Measurements from ENCODE around the gene OR51F2.
"Not testable (repeated sequence)": the region's sequence is repeated elsewhere in the genome, so short reads cannot be mapped to it uniquely, and the experiment has no call there.

OR51F2 gene

DNA sequence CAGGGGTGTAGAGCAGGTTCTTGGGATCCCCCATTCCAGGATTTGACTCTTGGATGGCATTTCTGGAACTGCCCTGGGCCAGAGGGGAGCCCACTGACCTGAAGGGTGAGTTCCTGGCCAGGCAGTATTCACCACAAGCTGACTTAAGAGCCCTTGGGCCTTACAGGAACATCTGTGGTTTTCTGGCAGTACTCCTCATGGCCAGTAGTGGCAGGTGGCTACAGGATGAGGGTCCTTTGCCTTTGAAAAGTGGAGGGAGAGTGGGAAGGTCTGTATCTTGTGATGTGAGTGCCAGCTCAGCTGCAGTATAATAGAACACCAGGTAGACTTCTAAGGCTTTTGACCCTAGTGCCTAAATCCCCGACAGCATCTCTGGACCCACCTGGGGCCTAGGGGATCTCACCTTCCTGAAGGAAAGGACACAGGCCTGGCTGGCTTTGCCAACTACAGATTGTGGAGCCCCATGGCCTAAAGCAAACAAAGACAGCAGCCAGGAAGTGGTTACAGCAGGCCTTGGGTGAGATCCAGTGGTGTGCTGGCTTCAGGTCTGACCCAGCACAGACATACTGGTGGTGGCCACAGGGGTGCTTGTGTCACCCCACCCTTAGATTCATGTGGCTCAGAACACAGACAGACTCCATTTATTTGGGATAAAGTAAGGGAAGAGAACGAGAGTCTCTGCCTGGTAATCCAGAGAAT is 18.9 kb downstream of the OR51F2 start:
- no peak overlapping the region for H3K4me3 ChIP-seq (ENCODE audit: low read length)
- no peaks in the 10 kb centered on the region for H3K4me1 ChIP-seq (ENCODE audit: control insufficient read depth, insufficient read depth, low read length)
- H3K9me3 ChIP-seq (ENCODE audit: control insufficient read depth, low read length): no peaks in the 10 kb centered on the region
- no peaks in the 10 kb centered on the region for H3K27me3 ChIP-seq (ENCODE audit: control insufficient read depth, insufficient read depth, low read length)
- H3K36me3 ChIP-seq (ENCODE audit: control insufficient read depth, insufficient read depth, low read length): no peaks in the 10 kb centered on the region
- no peak overlapping the region for H3K9ac ChIP-seq (ENCODE audit: low read length)

DNA sequence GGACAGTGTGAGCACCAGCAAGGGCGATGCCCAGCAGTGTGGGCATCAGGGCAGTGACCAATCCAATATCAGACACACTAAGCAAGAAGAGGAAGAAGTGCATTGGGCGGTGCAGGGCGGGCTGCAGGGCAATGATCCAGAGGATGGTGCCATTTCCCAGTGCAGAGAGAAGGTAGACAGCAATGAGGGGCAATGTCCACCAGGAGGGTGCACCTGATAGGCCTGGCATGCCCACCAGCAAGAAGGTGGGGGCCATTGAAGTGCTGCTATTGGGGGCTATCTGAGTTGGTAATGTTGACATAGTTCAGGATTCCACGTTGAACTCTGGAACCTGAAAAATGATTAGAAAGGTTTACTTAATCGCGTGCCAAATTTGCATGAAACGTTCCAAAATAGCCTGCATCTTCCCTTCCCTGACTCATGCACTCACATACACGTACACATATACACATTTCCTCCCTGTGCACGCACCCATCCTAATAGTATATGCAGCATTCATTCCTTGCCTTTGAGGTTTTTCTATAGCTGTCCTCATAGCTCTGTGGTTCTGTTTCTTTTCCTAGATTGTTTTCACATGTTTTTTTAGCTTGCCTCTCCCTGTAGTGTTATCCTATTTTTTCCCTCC is 27.9 kb downstream of the OR51F2 start, which contains the start of gene OR51S1:
OR51S1 (minus strand) TSS at position 301 of the 625 bp plus-strand sequence; CDS start at position 301, 0 bp downstream.
- Histone ChIP-seq H3K36me3 (ENCODE audit: control insufficient read depth, insufficient read depth, low read length) (no peaks in the 10 kb centered on the region), H3K4me3 (ENCODE audit: low read length) (no peak within 1 kb of the TSS), H3K9me3 (ENCODE audit: control insufficient read depth, low read length) (no peaks in the 10 kb centered on the region), H3K27me3 (ENCODE audit: control insufficient read depth, insufficient read depth, low read length) (no peaks in the 10 kb centered on the region), H3K9ac (ENCODE audit: low read length) (no peak within 1 kb of the TSS), H3K4me1 (ENCODE audit: control insufficient read depth, insufficient read depth, low read length) (no peaks in the 10 kb centered on the region)

DNA sequence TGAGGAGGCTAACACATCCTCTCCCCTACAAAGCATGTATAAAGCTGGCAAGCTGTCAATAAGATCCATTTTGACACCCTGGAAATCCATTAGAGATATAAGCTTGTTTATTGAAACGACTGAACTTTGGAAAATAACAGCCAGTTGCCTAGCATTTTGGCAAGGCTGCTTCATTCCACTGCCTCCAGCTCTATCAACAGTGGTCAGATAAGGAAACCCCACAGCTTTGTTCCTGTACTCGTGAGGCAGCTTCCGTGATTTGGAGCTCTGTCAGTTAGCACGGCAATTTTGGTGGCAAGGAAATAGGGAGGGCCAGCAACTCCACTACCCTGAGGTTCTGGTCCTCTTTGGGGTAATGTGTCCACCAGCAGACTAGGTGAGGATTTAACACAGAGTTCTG is 29.9 kb downstream of the OR51F2 start:
- Histone ChIP-seq H3K9ac (ENCODE audit: low read length) (no peak overlapping the region), H3K9me3 (ENCODE audit: control insufficient read depth, low read length) (no peaks in the 10 kb centered on the region), H3K27me3 (ENCODE audit: control insufficient read depth, insufficient read depth, low read length) (no peaks in the 10 kb centered on the region), H3K4me1 (ENCODE audit: control insufficient read depth, insufficient read depth, low read length) (no peaks in the 10 kb centered on the region), H3K36me3 (ENCODE audit: control insufficient read depth, insufficient read depth, low read length) (no peaks in the 10 kb centered on the region), H3K4me3 (ENCODE audit: low read length) (no peak overlapping the region)

DNA sequence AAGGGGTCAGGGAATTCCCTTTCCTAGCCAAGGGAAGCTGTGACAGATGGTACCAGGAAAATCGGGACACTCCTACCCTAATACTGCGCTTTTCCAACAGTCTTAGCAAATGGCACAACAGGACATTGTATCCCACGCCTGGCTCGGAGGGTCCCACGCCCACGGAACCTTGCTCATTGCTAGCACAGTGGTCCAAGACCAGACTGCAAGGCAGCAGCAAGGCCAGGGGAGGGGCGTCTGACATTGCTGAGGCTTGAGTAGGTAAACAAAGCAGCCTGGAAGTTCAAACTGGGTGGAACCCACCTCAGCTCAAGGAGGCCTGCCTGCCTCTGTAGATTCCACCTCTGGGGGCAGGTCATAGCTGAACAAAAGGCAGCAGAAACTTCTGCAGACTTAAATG is 33.2 kb downstream of the OR51F2 start:
- H3K27me3 ChIP-seq (ENCODE audit: control insufficient read depth, insufficient read depth, low read length); H3K4me1 ChIP-seq (ENCODE audit: control insufficient read depth, insufficient read depth, low read length); H3K36me3 ChIP-seq (ENCODE audit: control insufficient read depth, insufficient read depth, low read length); H3K4me3 ChIP-seq (ENCODE audit: low read length); H3K9me3 ChIP-seq (ENCODE audit: control insufficient read depth, low read length); H3K9ac ChIP-seq (ENCODE audit: low read length): not testable (repeated sequence)

DNA sequence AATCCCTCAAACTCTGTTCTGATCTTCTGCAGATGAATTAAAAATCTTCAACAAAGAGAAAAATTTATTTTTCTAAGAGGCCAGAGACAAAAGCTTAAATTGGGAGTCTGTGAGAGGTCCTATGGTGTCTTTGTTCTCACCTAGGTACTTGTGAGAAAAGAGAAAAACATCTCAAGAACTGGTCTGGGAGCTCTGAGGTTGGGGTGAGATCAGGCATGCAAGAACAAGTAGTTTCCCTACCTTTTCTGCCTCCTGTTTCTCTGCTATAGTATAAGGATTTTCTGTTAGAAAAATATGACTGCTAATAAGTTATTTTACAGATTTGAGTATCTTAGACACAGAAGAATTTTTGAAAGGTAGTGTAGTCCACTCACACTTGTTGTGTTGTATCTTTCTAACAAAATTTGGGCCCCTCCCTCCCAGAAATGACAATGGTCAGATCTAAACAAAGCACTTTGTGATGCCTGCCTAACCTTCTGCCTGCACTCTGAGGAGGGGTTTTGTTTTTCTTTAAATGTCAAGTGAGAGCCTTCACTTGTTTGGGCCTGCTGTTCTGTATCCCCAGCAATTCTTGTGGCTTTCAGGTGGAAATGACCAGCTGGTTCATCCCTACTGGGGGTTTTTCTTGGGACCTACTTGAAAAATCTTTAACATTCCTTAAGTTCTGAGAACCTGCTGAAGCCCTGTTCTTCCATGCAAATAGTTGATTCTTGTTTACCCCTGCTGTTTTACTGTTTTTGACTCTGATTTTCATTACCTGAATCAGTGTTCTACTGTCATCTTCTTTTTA is 41.5 kb downstream of the OR51F2 start:
- no peak overlapping the region for H3K9ac ChIP-seq (ENCODE audit: low read length)
- H3K4me1 ChIP-seq (ENCODE audit: control insufficient read depth, insufficient read depth, low read length): no peaks in the 10 kb centered on the region
- no peaks in the 10 kb centered on the region for H3K27me3 ChIP-seq (ENCODE audit: control insufficient read depth, insufficient read depth, low read length)
- no peak overlapping the region for H3K4me3 ChIP-seq (ENCODE audit: low read length)
- no peaks in the 10 kb centered on the region for H3K9me3 ChIP-seq (ENCODE audit: control insufficient read depth, low read length)
- H3K36me3 ChIP-seq (ENCODE audit: control insufficient read depth, insufficient read depth, low read length): no peaks in the 10 kb centered on the region

DNA sequence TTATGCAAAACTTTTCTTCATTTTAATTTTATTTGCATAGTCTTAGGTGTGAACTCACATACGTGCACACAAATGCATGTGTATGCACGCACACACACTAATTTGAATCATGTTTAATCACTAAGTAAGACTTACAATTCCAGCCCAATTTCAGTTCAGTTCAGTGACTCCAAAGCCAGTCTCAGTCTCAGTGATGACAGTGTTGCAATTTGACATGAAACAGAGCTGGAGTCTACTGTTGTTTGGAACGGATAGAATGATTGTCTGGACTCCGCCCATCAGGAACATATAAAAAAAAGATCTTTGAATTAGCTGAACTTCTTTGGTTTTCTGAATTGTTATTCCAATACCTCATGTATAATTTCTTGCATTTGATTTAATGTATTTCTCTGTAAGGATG is 42.8 kb downstream of the OR51F2 start:
- Histone ChIP-seq H3K36me3 (ENCODE audit: control insufficient read depth, insufficient read depth, low read length) (no peaks in the 10 kb centered on the region), H3K4me1 (ENCODE audit: control insufficient read depth, insufficient read depth, low read length) (no peaks in the 10 kb centered on the region), H3K27me3 (ENCODE audit: control insufficient read depth, insufficient read depth, low read length) (no peaks in the 10 kb centered on the region), H3K4me3 (ENCODE audit: low read length) (no peak overlapping the region), H3K9ac (ENCODE audit: low read length) (no peak overlapping the region), H3K9me3 (ENCODE audit: control insufficient read depth, low read length) (no peaks in the 10 kb centered on the region)

DNA sequence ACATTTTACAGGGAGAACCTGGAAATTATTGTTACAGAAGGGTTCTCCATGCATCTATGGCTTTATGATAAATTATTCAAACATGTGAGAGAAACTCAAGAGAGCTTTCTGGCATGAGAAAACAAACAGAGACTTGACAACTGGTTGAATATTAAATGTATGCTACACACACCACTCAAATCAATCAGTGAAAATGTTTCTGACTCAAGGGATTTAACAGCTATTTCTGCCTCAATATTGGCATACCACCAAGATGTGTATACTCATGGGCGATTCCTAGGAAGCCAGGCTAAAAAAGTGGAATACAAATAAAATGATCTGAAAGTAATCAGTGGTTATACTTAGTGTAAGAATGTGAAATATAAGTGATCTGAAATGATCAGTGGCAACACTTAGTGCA is 44.7 kb downstream of the OR51F2 start:
- H3K4me1 ChIP-seq (ENCODE audit: control insufficient read depth, insufficient read depth, low read length): no peaks in the 10 kb centered on the region
- no peaks in the 10 kb centered on the region for H3K36me3 ChIP-seq (ENCODE audit: control insufficient read depth, insufficient read depth, low read length)
- H3K4me3 ChIP-seq (ENCODE audit: low read length): no peak overlapping the region
- H3K9ac ChIP-seq (ENCODE audit: low read length): no peak overlapping the region
- H3K9me3 ChIP-seq (ENCODE audit: control insufficient read depth, low read length): no peaks in the 10 kb centered on the region
- no peaks in the 10 kb centered on the region for H3K27me3 ChIP-seq (ENCODE audit: control insufficient read depth, insufficient read depth, low read length)

Measured in mucosa of stomach (tissue), 1 donor.